CD14-positive monocyte (primary cell): ENCODE results near the gene KCTD7. TPM values are rescaled to one million over a fixed set of nuclear protein-coding genes. Genes with fewer than 3 reads are reported as not detected.

ENCODE experiments used
- DNase-seq, 3 donors: peaks; one replicate each; pipeline ENCODE4 v3.0.0-alpha.2; 2011 to 2022
- H2AFZ ChIP-seq: 2 replicates; pipeline ENCODE4 v1.6.0; 2012; ENCODE audit warnings: mild to moderate bottlenecking, low read depth, low read length, inconsistent platforms; ENCODE audit not compliant: insufficient read depth, poor library complexity, severe bottlenecking
- H3K27ac ChIP-seq, 2 donors: 1 replicate in 1 of 2; 2 replicates in 1 of 2; pipeline ENCODE4 v1.5.1; 2012 to 2013; ENCODE audit warnings: low read length in 2 of 2, control low read depth in 1 of 2, inconsistent platforms in 1 of 2, low read depth in 1 of 2, mild to moderate bottlenecking in 1 of 2
- H3K27me3 ChIP-seq, 2 donors: one replicate each; pipeline versions ENCODE4 v1.6.0 to v1.6.1; 2011 to 2013; ENCODE audit warnings: low read length in 2 of 2; ENCODE audit not compliant: control insufficient read depth in 2 of 2, insufficient read depth in 2 of 2
- H3K36me3 ChIP-seq, 2 donors: replicated peaks in 1 of 2; 1 replicate in 1 of 2; 2 replicates in 1 of 2; pipeline versions ENCODE4 v1.5.1 to v1.6.1; 2012 to 2013; ENCODE audit warnings: low read length in 2 of 2, control low read depth in 1 of 2, inconsistent platforms in 1 of 2, mild to moderate bottlenecking in 1 of 2; ENCODE audit not compliant: insufficient read depth in 2 of 2, control insufficient read depth in 1 of 2
- H3K4me1 ChIP-seq, 2 donors: 1 replicate in 1 of 2; 2 replicates in 1 of 2; pipeline versions ENCODE4 v1.5.1 to v1.6.1; 2012 to 2013; ENCODE audit warnings: low read length in 2 of 2, control low read depth in 1 of 2, inconsistent platforms in 1 of 2, mild to moderate bottlenecking in 1 of 2, moderate library complexity in 1 of 2; ENCODE audit not compliant: insufficient read depth in 2 of 2, control insufficient read depth in 1 of 2
- H3K4me2 ChIP-seq: replicated peaks from 2 replicates; pipeline ENCODE3; 2012; ENCODE audit warnings: low read length, moderate library complexity, mild to moderate bottlenecking; ENCODE audit not compliant: poor library complexity, severe bottlenecking; ENCODE audit errors: extremely low read depth
- H3K4me3 ChIP-seq, 3 experiments: fragments of 200-600 bp in 1 of 3; sonication (generic) in 1 of 3; replicated peaks in 1 of 3; 1 replicate in 2 of 3; 2 replicates in 1 of 3; pipeline ENCODE4 v1.5.1; 2011 to 2013; ENCODE audit warnings: low read length in 3 of 3, mild to moderate bottlenecking in 3 of 3, control low read depth in 2 of 3, low read depth in 2 of 3, inconsistent platforms in 1 of 3, moderate library complexity in 1 of 3
- H3K79me2 ChIP-seq: 2 replicates; pipeline ENCODE4 v1.6.0; 2012; ENCODE audit warnings: mild to moderate bottlenecking, control low read depth, inconsistent platforms, low read length, moderate library complexity; ENCODE audit not compliant: insufficient read depth
- H3K9ac ChIP-seq: 2 replicates; pipeline ENCODE4 v1.6.0; 2017; ENCODE audit warnings: low read length, mild to moderate bottlenecking; ENCODE audit not compliant: insufficient read depth, poor library complexity, severe bottlenecking
- H3K9me3 ChIP-seq, 2 donors: replicated peaks in 1 of 2; 1 replicate in 1 of 2; 2 replicates in 1 of 2; pipeline versions ENCODE4 v1.5.1 to v1.6.1; 2012 to 2013; ENCODE audit warnings: low read length in 2 of 2, control low read depth in 1 of 2; ENCODE audit not compliant: control insufficient read depth in 1 of 2, insufficient read depth in 1 of 2
- H4K20me1 ChIP-seq: 2 replicates; pipeline ENCODE4 v1.6.0; 2012; ENCODE audit warnings: mild to moderate bottlenecking, low read length, control low read depth, moderate library complexity; ENCODE audit not compliant: insufficient read depth
- H3K27ac Mint-ChIP-seq, 7 donors: one replicate each; pipeline ENCODE4 v1.8.0; 2020; ENCODE audit warnings: mild to moderate bottlenecking in 7 of 7, mixed read lengths in 7 of 7, moderate library complexity in 6 of 7, inconsistent platforms in 2 of 7
- H3K27me3 Mint-ChIP-seq, 3 donors: one replicate each; pipeline ENCODE4 v1.8.0; 2021 to 2022; ENCODE audit warnings: low read depth in 3 of 3, mild to moderate bottlenecking in 3 of 3, mixed read lengths in 3 of 3, moderate library complexity in 3 of 3, inconsistent platforms in 1 of 3
- H3K36me3 Mint-ChIP-seq, 2 donors: one replicate each; pipeline ENCODE4 v1.8.0; 2020; ENCODE audit warnings: mixed read lengths in 2 of 2, inconsistent platforms in 1 of 2, mild to moderate bottlenecking in 1 of 2
- H3K4me1 Mint-ChIP-seq: one replicate; pipeline ENCODE4 v1.8.0; 2020; ENCODE audit warnings: mild to moderate bottlenecking, mixed read lengths
- H3K4me3 Mint-ChIP-seq, 2 donors: one replicate each; pipeline ENCODE4 v1.8.0; 2020; ENCODE audit warnings: mild to moderate bottlenecking in 2 of 2, mixed read lengths in 2 of 2, moderate library complexity in 1 of 2
- H3K9me3 Mint-ChIP-seq, 7 donors: one replicate each; pipeline ENCODE4 v1.8.0; 2020 to 2022; ENCODE audit warnings: mixed read lengths in 7 of 7, mild to moderate bottlenecking in 6 of 7, moderate library complexity in 6 of 7, inconsistent platforms in 2 of 7
- CTCF ChIP-seq: fragments of 200-600 bp; IDR thresholded peaks from one replicate; pipeline ENCODE4 v1.8.0; 2022; ENCODE audit warnings: antibody characterized with exemption, mild to moderate bottlenecking
- WGBS: methylation state at CpG from one replicate; pipeline ENCODE4 v1.1.5; 2013; ENCODE audit warnings: missing lambda C conversion rate; ENCODE audit not compliant: insufficient coverage; 5-methylcytosine and 5-hydroxymethylcytosine counted together
- intact Hi-C, 2 donors: fragments of 100-400 bp; cut with micrococcal nuclease; formaldehyde crosslinking; loops; one replicate each; pipeline versions ENCODE4 v1.15.0 to v1.15.1; 2023
- polyA plus RNA-seq, 3 donors: library from polyadenylated mRNA; depleted of rRNA in 1 of 3; unstranded in 2 of 3; stranded (reverse) in 1 of 3; fragments of 300-500 nt in 2 of 3; fragments of >200 nt in 1 of 3; fragmentation: Illumina TruSeq in 2 of 3; gene quantifications; 1 replicate in 2 of 3; 2 replicates in 1 of 3; pipeline ENCODE4 v1.2.3, GENCODE V29; 2012 to 2021

The KCTD7 gene
- polyA plus RNA-seq, 3 donors = 1.8 to 9.2 (median 2.7) TPM

GRCh38 chr7:66689081-66689480, 60.4 kb downstream of the KCTD7 start:
- TF ChIP-seq CTCF = no peak
- no peak for DNase-seq
- Mint-ChIP-seq H3K4me1 (no peaks in the 10 kb centered on the region), H3K27ac (no peak overlapping the region), H3K9me3 (peaks cover 6 to 19% (median 10%) of the 10 kb centered on the region in 7 donors), H3K4me3 (no peak overlapping the region), H3K27me3 (peaks cover 0 to 2% (median 0%) of the 10 kb centered on the region in 3 donors), H3K36me3 (peaks cover 10 to 35% of the 10 kb centered on the region in 2 donors)
- no CpG with 5 or more reads among the region's 2 CpGs for WGBS
- H3K27me3 ChIP-seq = no peaks in the 10 kb centered on the region
- H3K4me2 ChIP-seq = no peak overlapping the region
- H2AFZ ChIP-seq = no peak overlapping the region
- peaks cover 18% of the 10 kb centered on the region for H3K79me2 ChIP-seq
- no peak overlapping the region for H3K4me3 ChIP-seq
- peaks cover 26% of the 10 kb centered on the region for H4K20me1 ChIP-seq
- H3K9ac ChIP-seq = no peak overlapping the region
- H3K36me3 ChIP-seq = peaks cover 0 to 14% of the 10 kb centered on the region in 2 donors
- peaks cover 0 to 4% of the 10 kb centered on the region in 2 donors for H3K9me3 ChIP-seq
- H3K4me1 ChIP-seq = peaks cover 0 to 6% of the 10 kb centered on the region in 2 donors
- intact Hi-C loops = loop anchor here (10.0 kb wide), 2 partner anchors 46 to 306 kb away; partner anchors contain the start of genes SBDS (in 1 of the 2) and TYW1 (in 1 of the 2)
- no peak overlapping the region for H3K27ac ChIP-seq

- Mint-ChIP-seq H3K4me3 (no peak overlapping the region), H3K9me3 (peaks cover 0 to 7% (median 3%) of the 10 kb centered on the region in 7 donors), H3K36me3 (peaks cover 13 to 30% of the 10 kb centered on the region in 2 donors), H3K4me1 (no peaks in the 10 kb centered on the region), H3K27ac (peak overlapping the region in 3 of 7 donors; percentile 36 to 66 (median 59)), H3K27me3 (peaks cover 0 to 4% (median 0%) of the 10 kb centered on the region in 3 donors)
- 53% methylated on average over 4 of the region's 4 CpGs for WGBS
- Histone ChIP-seq H3K4me2 (no peak overlapping the region), H3K27me3 (no peaks in the 10 kb centered on the region), H2AFZ (no peak overlapping the region), H3K27ac (no peak overlapping the region), H4K20me1 (peaks cover 9% of the 10 kb centered on the region), H3K79me2 (no peaks in the 10 kb centered on the region), H3K36me3 (peaks cover 0 to 18% of the 10 kb centered on the region in 2 donors), H3K4me1 (peaks cover 0 to 6% of the 10 kb centered on the region in 2 donors), H3K9me3 (no peaks in the 10 kb centered on the region), H3K9ac (no peak overlapping the region), H3K4me3 (no peak overlapping the region)
- DNase-seq = no peak
- TF ChIP-seq CTCF = no peak
- intact Hi-C loops = no loop called here
These were observed 64.7 kb downstream of the KCTD7 start for GRCh38 chr7:66693331-66693730.

Other genes starting within 250 kb of the KCTD7 start
- gene RABGEF1, start 111.9 kb downstream of the KCTD7 start, polyA plus RNA-seq = 10 to 100 TPM; 13.6 to 17.3 (median 17.1) TPM